Upper lobe of left lung (tissue), 4 donors: Measurements from ENCODE around the gene LGMN.
"Not testable (repeated sequence)": the region's sequence is repeated elsewhere in the genome, so short reads cannot be mapped to it uniquely, and the experiment has no call there.

Experiments used
- CTCF ChIP-seq, 6 experiments: fragments of 450-650 bp in 4 of 6; fragments of 200-600 bp in 2 of 6; sonication (generic) in 2 of 6; IDR thresholded peaks; one replicate each; pipeline ENCODE4 v1.5.1; 2016 to 2019; ENCODE audit warnings: antibody characterized with exemption in 6 of 6
- POLR2AphosphoS5 ChIP-seq, 2 donors: sonication (generic); formaldehyde crosslinking; IDR thresholded peaks; one replicate each; pipeline ENCODE4 v1.5.1; 2017; ENCODE audit warnings: antibody characterized with exemption in 2 of 2

DNA sequence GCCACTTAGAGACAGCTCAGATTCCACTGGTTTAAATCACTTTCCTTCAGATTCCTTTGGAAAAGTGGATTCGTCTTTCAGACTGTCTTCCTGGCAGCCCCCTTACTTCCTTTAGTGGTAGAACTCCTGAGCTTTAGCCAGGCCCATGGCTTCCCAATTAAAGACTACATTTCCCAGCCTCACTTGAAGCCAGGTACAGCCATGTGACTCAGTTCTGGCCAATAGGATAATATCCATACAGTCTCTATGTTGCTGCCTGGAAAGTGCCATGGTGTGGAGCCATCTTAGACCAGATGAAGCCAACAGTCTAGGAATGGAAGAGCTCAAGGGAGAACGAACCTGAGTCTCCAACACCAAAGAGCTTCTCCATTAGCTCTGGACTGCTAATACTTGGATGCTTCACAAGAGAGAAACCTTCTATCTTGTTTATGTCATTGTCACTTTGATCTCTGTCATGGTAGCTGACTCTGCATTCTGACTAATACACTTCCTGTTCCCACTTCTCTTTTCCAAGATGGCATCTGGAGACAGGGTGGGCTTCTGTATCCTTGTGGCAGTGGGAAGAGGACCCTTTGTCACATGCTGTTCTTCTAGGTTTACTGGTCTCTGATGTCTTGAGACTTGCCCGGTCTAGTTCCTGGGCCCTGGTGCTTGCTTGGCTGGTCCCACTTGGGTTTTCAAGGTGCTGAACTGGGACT lies 30.6 kb upstream of the LGMN start:
- not testable (repeated sequence) for TF ChIP-seq CTCF, POLR2AphosphoS5 (IDR thresholded peaks at IDR 0.05)
